22Rv1 (cell line): Measurements from ENCODE around the gene HMCES.

Experiments
- CTCF ChIP-seq: fragments of 450-650 bp; IDR thresholded peaks from 2 replicates; pipeline ENCODE4 v1.5.1; 2017; ENCODE audit warnings: mild to moderate bottlenecking
- ZFX ChIP-seq: fragments of 450-650 bp; IDR thresholded peaks from 2 replicates; pipeline ENCODE4 v1.6.1; 2017; ENCODE audit warnings: antibody characterized with exemption, borderline replicate concordance

GRCh38 chr3:129310111-129311011 lies 31.7 kb downstream of the HMCES start:
- TF ChIP-seq CTCF (no peak), ZFX (no peak)
